ENCODE data around the gene HLF.
A peak's percentile ranks its signal among the peaks of the same experiment; 100 is the strongest.

Gene HLF

DNA sequence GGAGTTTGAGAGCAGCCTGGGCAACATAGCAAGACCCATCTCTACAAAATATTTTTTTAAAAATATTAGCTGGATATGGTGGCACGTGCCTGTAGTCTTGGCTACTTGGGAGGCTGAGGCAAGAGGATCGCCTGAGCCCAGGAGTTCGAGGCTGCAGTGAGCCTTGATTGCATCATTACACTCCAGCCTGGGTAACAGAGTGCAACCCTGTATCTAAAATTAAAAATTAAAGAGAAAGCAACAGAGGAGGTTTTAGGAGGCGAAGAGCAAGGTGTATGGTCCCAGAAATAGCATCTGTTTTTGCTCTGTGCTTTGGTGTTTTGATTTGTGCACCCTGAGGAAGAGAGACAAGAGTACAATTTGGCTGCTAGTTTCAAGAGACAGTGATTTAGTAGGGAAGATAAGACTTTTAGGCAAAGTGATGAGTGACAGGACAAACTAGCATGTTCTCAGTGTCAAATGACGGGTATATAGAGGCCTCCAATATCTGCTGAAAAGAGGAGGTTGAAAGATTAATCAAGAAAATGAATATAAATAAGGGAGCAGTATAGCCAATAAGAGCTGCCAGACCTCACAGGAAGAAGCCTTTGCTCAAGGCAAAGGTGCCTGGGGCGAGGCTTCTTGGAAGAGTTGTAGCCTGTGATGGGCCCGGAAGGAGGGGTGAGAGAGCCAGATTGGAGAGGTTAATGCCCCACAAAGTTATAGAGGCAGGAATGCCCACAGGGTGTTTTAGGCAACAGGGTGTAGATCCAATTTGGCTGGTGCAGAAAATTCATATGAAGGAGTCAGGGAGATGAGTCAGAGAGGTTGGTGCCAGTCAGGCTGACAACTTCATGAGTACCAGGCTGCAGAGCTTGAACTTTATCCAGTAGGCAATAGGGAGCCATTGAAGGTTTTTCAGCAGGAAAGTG is 11.4 kb downstream of the HLF start:
- no peak for DNase-seq

DNA sequence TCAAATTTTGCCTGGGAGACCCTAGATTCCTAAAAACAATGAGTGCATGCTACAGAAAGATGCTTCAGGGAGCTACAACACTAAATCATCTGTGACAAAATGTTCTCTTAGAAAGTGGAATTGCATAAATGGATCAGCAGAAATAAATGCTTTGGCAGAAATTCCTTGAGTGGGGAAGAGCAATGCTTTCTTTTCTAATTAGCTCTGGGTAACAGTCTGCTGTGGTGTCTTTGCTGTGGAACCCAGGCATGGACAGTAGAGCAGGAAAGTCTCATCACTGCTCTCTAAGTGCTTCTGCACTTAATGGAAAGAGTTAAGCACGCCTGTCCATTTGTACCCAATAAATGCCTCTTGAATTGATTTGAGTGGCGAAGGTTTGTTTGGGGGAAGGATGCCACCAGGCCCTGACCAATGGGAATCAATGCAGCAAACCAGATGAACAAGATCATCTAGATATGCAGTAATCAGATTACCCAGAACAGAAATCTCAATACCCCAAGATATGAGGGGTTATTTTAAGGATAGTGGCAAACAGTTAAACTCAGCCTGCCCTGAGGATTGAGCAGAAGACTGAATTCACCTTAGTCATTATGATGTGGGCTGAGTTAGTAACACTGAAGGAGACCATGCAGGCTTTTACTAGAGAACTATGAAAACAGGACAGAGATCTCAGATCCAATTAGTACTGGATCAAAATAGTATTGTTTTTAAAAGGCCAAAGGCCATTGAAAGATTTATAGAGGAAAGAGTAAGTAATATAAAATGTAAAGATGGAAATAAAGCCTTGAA is 13.6 kb downstream of the HLF start:
- DNase-seq, result no peak

DNA sequence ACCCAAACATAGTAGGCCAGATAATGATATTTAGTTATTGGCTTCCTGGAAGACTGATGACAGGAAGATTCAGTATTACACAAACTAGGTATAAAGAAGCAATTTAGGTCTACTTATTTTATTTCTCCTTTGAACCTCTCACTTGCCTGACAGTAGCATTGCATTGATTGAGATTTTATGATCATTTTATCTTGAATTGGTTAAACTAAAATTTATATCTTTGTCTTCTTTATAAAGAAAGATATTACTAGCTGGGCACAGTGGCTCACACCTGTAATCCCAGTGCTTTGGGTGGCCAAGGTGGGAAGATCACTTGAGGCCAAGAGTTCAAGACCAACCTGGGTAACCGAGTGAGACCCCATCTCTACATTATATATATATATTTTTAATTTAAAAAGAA is 14.4 kb downstream of the HLF start:
- DNase-seq, result no peak

DNA sequence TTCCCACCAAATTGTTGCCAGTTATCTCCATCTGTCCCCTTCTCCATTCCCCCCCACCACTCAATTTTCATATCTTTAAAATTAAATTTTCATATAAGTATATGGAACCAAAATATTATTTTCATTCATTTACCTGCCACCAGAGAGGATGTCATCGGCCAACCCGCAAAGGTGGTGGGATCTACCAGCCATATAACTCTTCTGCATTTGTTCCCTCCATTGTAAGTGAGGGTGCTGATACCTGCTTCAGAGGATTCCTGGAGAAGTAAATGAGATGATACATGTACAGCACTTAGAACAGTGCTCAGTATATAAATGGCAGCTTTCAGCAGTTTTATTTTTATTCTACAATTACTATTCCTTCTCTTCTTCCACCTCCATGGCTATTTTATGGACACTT is 15.0 kb downstream of the HLF start:
- DNase-seq, result no peak

DNA sequence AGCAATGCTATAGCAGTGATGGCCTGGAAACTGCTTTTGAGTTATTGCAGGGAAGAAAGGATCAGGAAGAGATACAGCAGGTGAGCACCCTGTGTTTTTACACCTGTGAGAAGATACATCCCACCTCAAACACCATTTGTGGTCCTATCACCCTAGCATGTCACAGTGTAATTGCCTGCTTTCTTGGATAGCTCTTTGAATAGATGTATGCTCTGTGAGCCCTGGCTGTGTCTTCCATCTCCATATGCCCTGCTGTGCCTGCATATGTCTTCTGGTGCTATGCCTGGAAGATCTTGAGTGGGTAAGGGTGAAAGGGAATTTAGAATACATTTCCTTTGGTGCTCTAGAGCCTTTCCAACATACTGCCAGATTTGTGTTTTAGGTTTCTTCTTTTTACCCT is 15.5 kb downstream of the HLF start:
- no peak for DNase-seq

DNA sequence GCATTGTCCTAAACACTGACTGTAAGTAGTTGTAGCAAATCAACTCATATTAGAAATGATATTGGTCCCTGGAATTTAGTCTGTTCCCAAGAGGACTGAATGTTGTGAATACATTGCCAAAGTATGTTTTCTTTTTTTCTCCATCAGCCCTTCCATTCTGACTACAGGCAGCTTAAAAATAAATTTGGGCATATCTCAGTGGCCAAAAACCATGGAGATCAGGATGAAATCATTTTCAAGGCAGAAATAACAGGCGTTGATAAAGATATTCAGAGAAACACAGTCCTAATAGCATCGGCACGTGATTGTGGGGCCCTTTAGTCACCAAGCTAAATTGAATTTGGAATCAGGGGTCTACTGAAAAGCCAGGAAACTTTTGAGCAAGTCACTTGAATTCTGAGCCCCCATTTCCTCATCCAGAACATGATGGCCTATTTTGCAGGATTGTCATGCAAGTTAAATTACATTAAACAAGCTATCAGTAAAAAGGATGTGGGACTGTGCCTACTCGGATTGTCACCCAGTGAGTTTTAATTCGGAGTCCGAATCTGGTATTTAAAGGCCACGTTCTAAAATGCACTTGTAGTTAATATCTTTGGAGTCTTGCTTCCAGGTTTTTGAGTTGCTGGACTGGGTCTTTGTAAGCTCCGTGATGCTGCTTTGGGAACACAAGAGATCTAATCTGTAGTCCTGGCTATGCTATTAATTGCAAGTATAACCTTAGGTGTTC is 17.1 kb downstream of the HLF start:
- DNase-seq, result no peak

DNA sequence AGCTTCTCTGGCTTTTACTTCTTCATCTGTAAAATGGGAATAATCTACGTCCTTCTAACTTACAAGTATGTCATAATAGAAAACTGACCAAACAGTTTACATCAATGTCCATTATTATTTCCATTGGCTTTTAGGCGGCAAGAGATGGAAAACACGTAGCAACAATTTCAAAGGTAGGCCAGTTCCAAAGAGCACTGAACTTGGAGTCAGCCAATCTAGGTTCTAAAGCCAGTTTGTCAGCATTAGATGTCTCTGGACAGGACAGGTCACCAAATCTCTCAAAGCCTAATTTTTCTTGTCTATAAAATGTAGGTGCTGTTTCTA is 17.6 kb downstream of the HLF start:
- no peak for DNase-seq

DNA sequence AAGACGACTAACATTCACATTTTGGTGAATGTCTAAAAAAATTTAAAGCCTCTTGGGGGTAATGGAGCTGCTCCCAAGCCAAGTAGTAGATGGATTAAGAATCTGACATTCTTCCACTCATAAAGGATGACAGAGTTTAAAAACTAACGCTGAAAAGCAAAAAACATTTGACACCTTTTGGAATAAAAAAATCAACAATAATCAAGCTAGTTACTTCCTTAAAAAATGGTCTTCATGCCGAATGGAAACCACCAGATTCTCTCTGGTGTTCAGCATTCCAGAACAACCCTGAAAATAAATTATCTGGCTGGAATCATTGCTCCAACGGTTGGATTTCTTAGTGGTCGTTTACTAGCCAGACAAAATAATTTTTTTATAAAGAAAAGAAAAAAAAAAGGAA is 18.0 kb downstream of the HLF start:
- DNase-seq, result no peak

DNA sequence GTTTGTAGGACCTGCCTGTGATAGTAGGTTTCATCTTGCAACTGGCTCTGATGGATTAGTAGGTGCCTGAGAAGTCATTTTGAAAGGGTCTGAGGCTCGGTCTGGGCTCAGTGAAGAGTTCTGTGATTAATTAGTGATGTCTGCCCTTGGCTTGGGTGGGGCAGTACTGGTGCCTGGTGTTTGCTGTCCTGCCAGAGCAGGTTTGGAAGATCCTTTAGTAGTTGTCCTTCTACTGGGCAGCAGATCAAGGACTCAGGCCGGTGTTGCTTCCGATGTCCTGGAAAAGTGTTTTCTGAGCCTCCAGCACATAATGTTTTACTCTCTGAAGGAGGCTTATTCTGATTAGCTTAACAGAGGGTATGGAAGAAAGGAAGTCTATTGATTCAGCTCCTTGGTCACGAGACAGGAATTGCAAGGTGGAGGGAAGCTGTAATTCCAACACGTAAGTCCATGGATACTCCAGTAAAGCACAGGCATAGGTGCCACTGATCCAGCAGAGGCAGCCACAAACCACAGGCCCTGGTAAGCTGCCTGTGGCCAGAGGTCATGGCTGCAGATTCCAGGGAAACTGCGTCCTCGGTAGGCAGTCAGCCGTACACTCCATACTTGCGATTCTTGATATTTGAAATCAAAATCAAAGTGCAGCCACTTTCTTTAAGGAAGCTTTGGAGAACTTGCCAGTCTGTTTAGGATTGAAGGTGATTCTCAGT is 18.7 kb downstream of the HLF start:
- no peak for DNase-seq

DNA sequence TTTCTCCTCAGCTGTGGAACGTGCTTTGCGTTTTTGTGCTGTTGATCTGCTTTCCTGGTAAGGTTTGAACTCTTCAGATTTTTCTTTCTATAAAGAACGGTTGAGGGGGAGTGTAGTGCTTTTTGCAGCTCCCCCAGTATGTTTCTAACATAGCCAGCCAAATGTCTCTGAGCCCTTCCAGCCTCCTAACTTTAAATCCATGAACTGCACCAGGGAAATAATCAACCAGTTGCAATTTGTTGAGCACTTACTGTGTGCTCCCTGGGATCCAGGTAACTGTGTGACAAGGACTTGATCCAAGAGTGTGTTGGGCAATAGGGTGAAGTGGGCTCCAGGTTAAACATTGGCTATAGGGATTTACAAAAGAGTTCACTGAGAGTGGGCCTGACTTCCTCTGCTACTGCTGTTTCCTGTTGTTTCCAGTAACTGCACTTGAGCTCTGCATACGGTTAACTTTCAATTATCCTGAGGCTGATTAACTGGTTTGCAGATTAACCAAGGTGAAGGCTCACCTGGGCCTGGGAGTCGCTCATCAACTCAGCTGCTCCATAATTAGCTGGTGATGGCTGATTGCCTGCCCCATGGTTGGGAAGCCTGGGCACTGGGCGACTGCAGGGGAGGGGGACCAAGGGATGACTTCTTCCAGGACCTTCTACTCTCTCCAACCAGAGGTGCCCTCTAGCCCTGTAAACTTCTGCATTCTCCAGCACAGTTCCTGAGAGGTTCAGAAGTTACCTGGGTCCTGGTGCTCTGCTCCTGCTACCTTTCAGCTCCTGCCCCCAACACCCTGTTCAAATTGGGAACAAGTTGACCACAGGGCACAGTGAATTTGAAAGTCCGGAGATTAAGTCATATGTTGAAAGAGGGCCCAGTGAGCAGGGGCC is 19.5 kb downstream of the HLF start:
- DNase-seq, result peak; percentile 23

DNA sequence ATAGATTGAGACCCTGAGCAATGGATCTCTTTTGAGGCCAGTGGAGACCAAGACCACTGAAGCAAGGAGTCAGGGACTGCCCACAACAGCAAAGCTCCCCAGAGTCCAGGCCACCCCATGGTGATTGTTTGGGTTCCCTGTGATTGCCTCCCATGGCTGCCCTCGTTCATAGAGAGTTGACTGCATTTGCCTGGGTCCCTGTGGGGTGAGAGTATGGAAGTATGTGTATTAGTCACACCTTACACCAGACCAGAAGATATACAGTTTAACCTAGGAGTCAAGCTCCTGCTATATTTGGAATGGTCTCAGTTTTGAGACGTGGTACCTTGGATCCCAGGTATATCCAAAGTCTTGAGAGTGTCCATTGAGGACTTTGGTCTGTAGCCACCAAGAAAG is 20.2 kb downstream of the HLF start:
- DNase-seq, result no peak

DNA sequence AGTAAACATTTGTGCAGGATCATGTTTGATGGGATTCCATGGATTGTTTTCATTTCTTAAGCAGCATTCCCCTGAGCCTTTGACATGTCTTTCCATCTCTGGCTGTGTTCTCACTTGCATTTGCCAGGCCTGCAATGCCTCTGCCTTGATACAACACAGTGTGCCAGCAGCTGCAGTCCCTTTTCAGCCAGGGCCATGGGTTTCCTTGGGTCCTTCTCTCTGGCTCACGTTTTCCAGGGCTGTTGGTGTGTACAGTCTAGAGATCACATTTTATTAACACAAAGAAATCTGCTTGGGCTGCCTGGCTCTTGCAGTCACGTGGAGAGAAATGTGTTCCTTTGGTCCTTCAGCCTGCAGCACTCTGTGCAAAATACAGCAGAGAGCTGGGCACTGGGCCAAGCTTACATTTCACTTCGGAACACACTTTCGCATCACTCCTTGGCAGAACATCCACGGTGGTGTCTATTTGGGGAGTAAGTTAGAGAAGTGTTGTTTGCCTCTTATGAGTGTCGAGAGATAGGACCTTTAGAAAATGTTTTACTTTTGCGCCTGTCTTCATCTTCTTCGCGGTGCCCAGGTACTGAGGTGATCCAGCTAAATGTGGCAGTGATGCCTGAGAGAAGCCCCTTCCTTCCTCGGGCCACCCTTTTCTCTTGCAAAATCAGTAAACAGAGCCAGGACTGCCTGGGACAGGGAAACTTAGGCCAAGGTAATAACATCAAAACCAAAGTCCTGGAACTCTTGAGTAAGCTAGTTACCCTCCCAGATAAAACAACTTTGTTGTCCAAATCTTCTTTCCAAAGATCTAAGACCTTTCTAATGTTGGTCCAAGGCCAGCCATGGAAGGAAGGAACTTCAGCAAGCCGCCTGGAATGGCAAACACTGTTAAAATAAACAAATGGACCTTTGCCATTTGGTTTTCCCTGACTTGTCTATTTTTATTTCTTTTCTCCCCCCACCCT is 20.9 kb downstream of the HLF start:
- peak; percentile 68 for DNase-seq

DNA sequence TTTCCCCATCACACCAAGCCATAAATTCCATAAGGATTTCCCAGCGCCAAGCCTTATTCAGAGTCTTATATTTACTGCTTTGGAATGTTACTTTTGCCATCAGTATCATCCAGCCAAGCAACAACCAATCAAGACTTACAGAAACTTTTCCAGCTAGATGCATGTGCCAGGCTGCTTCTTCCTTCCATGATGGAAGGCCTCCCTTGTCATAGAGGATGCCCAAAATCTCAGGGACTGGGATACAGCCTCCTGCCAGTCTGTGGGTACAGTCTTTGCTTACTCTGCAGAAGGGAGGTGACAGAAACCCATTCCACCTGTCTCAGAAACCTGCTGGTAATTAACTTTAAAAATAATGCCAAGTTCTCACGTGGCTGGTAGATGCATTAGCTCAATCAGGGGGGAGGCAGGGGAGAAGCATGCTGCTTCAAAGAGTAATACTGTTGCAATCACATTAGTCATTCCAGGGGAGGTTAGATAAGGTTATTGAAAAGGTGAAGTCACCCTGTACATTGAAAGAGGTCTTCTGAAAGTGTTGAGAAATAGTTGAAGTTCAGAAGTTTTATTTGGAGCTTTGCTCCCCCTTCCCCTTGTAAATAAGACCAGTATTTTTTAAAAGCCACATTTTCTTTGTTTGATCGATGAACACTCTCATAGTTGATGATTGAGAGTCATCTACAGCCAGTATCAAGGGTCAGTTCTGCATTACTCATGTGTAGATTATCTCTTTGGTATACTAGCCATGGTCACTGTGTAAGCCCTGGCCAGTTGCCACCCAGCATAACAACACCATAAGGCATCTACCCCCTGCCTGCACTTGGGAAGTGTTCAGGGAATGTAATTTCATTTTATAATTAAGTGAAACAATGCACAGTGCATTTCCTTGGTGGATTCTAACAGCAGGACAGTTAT is 22.2 kb downstream of the HLF start:
- no peak for DNase-seq

DNA sequence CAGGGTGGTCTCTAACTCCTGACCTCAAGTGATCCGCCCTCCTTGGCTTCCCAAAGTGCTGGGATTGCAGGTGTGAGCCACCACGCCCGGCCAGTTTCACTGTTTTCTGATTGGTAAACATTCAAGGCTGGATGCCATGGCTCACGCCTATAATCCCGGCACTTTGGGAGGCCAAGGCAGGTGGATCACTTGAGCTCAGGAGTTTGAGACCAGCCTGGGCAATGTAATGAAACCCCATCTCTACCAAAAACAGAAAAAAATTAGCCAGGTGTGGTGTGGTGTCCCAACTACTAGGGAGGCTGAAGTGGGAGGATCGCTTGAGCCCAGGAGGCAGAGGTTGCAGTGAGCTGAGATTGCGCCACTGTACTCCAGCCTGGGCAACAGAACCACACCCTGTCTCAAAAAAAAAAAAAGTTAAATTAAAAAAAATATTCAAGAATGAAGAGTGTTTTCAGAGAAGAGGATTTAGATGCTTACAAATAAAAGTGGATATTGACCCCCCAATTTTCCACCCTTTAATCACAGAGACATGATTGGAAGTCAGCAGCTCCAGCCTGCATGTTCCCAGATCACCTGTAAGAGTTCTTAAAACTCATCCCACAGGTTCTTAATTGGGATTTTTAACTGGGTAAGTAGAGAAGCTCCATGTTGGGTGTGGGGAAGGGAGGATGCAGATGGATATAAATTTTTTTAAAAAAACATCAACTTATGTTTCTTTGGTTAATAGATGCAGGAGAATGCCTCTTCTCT is 23.8 kb downstream of the HLF start:
- DNase-seq, result no peak

DNA sequence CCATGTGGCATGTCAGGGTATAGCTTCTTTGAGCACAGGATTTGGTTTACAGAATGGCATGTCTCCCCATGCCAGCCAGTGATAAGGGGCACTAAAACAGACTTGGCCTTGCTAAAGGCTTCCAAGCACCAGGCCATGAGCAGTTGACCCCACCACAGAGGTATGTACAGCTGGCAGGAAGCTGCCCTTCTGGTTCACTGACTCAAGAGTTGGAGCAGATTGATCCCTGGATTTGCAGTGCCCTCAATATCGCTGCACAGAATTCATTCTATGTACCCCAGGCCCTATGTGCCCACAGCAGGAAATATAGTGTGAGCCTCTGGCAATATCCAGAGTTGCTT is 24.3 kb downstream of the HLF start:
- DNase-seq, result no peak

DNA sequence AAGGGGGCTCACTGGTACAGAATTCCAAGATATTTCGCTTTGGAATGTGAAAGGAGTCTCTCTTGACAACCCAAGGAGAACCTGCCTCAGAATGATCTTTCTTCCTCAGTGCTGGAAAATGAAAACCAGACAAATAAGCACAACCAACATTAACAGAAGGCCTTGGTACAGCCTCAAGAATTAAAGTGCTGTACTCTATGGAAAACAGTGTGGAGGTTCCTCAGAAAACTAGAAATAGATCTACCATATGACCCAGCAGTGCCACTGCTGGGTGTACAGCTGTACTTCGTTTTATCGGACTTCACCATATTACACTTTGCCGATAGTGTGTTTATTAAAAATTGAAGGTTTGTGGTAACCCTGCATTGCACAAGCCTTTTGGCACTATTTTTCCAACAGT is 25.2 kb downstream of the HLF start:
- DNase-seq, result no peak

DNA sequence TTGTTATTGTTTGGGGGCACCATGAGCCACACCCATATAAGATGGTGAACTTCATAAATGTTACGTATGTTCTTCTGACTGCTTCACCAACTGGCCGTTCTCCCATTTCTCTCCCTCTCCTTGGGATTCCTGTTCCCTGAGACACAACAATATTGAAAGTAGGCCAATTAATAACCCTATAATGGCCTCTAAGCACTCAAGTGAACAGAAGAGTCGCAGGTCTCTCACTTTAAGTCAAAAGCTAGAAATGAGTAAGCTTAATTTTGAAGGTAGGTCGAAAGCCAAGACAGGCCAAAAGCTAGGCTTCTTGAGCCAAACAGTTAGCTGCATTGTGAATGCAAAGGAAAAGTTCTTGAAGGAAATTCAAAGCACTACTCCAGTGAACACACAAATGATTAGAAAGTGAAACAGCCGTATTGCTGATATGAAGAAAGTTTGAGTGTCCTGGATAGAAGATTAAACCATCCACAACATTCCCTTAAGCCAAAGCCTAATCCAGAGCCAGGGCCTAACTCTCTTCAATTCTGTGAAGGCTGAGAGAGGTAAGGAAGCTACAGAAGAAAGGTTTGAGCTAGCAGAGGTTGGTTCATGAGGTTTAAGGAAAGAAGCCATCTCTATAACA is 25.8 kb downstream of the HLF start:
- no peak for DNase-seq

DNA sequence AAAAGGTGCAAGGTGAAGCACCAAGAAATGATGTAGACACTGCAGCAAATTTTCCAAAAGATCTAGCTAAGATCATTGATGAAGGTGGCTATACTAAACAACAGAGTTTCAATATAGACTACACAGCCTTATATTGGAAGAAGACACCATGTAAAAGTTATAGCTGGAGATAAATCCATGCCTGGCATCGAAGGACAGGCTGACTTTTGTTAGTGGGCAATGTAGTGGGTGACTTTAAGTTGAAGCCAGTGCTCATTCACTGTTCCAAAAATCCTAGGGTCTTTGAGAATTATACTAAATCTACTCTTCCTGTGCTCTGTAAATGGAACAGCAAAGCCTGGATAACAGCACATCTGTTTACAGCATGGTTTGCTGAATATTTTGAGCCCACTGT is 26.4 kb downstream of the HLF start:
- no peak for DNase-seq

DNA sequence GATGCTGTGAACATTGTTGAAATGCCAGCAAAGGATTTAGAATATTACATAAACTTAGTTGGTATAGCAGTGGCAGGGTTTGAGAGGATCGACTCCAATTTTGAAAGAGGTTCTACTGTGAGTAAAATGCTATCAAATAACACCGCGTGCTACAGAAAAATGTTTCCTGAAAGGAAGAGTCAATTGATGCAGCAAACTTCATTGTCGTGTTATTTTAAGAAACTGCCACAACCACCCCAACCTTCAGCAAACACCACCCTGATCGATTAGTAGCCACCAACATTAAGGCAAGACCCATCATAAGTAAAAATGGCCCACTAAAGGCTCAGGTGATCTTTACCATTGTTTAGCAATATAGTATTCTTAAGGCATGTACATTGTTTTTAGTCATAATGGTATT is 27.3 kb downstream of the HLF start:
- no peak for DNase-seq

Data from NCI-H2029 (cell line).